K562 (cell line): ENCODE data around the gene NDUFS3. TPM values are rescaled to one million over a fixed set of nuclear protein-coding genes. Genes with fewer than 3 reads are reported as not detected.

Experiments used
- FUS ChIP-seq: fragments of 200-400 bp; formaldehyde crosslinking; optimal IDR thresholded peaks from 2 replicates; pipeline ENCODE3; 2017; ENCODE audit warnings: low read depth, low read length
- HIVEP1 ChIP-seq: fragments of 250-450 bp; sonication (Bioruptor Pico); IDR thresholded peaks from 2 replicates; pipeline ENCODE4 v1.4.0; 2020; ENCODE audit warnings: mild to moderate bottlenecking
- HLTF ChIP-seq: fragments of 450-650 bp; IDR thresholded peaks from 2 replicates; pipeline ENCODE4 v1.6.1; 2016
- KLF6 ChIP-seq: fragments of 250-450 bp; sonication (Bioruptor Pico); IDR thresholded peaks from 2 replicates; pipeline ENCODE4 v1.4.0; 2020; ENCODE audit warnings: mild to moderate bottlenecking, moderate library complexity, borderline replicate concordance
- LCOR ChIP-seq: sonication (generic); formaldehyde crosslinking; IDR thresholded peaks from 2 replicates; pipeline ENCODE4 v1.8.0; 2022; ENCODE audit warnings: mild to moderate bottlenecking, missing genetic modification reagents
- MCM5 ChIP-seq: fragments of 450-650 bp; IDR thresholded peaks from 2 replicates; pipeline ENCODE4 v1.6.1; 2016; ENCODE audit warnings: low read depth
- NCOA1 ChIP-seq: fragments of 450-650 bp; IDR thresholded peaks from 2 replicates; pipeline ENCODE4 v1.6.1; 2016; ENCODE audit warnings: low read depth
- POLR2AphosphoS2 ChIP-seq: IDR thresholded peaks from 2 replicates; pipeline ENCODE4 v1.6.1; 2012; ENCODE audit warnings: low read length, improper control_type of control experiment
- SETDB1 ChIP-seq: IDR thresholded peaks from one replicate; pipeline ENCODE4 v1.6.1; 2012; ENCODE audit warnings: low read length, control low read depth, inconsistent platforms
- SMARCC2 ChIP-seq: fragments of 450-650 bp; IDR thresholded peaks from 2 replicates; pipeline ENCODE4 v1.6.1; 2017; ENCODE audit warnings: antibody characterized with exemption, moderate library complexity, mild to moderate bottlenecking, low read depth
- TAF9B ChIP-seq: fragments of 450-650 bp; IDR thresholded peaks from 2 replicates; pipeline ENCODE4 v1.6.1; 2018; ENCODE audit warnings: mild to moderate bottlenecking; ENCODE audit not compliant: partially characterized antibody
- TRIM25 ChIP-seq: fragments of 450-650 bp; IDR thresholded peaks from 2 replicates; pipeline ENCODE4 v1.7.0; 2016; ENCODE audit warnings: borderline replicate concordance
- U2AF2 ChIP-seq: fragments of 200-400 bp; formaldehyde crosslinking; optimal IDR thresholded peaks from 2 replicates; pipeline ENCODE3; 2017; ENCODE audit warnings: low read depth, mild to moderate bottlenecking, low read length
- ZBTB8A ChIP-seq: fragments of 450-650 bp; IDR thresholded peaks from 2 replicates; pipeline ENCODE4 v1.6.1; 2018; ENCODE audit warnings: mild to moderate bottlenecking, moderate library complexity; ENCODE audit not compliant: partially characterized antibody
- ZC3H8 ChIP-seq: fragments of 450-650 bp; IDR thresholded peaks from 2 replicates; pipeline ENCODE4 v1.6.1; 2017
- ZNF197 ChIP-seq: fragments of 200-800 bp; sonication (Bioruptor generic); IDR thresholded peaks from 2 replicates; pipeline ENCODE4 v1.6.1; 2016; ENCODE audit warnings: low read depth, missing genetic modification characterization, missing compliant biosample characterization
- ZNF282 ChIP-seq: sonication (generic); formaldehyde crosslinking; IDR thresholded peaks from 2 replicates; pipeline ENCODE4 v1.8.1; 2023; ENCODE audit warnings: missing genetic modification reagents
- ZNF655 ChIP-seq: fragments of 250-450 bp; sonication (Bioruptor Pico); IDR thresholded peaks from 2 replicates; pipeline ENCODE4 v1.5.0; 2021
- ZNF77 ChIP-seq: fragments of 250-450 bp; sonication (Bioruptor Pico); IDR thresholded peaks from 2 replicates; pipeline ENCODE4 v1.5.0; 2020
- polyA plus RNA-seq, 8 experiments: library from polyadenylated mRNA; depleted of rRNA in 4 of 8; stranded (reverse) in 5 of 8; unstranded in 3 of 8; fragments of >200 nt; fragmentation: Nextera tagmentation in 2 of 8; fragmentation: Illumina TruSeq in 1 of 8; extraction: Ambion mirVana in 2 of 8; extraction: Trizol in 1 of 8; gene quantifications; 2 replicates each; pipeline versions ENCODE4 v1.2.1 to v1.2.3, GENCODE V29; 2011 to 2014; ENCODE audit warnings: inconsistent platforms in 1 of 8, missing spikeins in 1 of 8
- total RNA-seq, 7 experiments: library from RNA; depleted of rRNA in 6 of 7; stranded (reverse); fragments of >200 nt in 6 of 7; fragmentation: Illumina TruSeq in 2 of 7; extraction: Trizol in 2 of 7; gene quantifications; 2 replicates each; pipeline versions ENCODE4 v1.2.1 to v1.2.3, GENCODE V29; 2011 to 2021; ENCODE audit warnings: low replicate concordance in 1 of 7
- TF ChIP-seq, protein P1 (sequence below), 2 experiments: IDR thresholded peaks in 1 of 2; conservative IDR thresholded peaks in 1 of 2; 2 replicates each; pipeline ENCODE4 v1.6.1; 2016; ENCODE audit warnings: low read depth in 2 of 2, mild to moderate bottlenecking in 1 of 2, missing compliant biosample characterization in 1 of 2, missing genetic modification characterization in 1 of 2, moderate library complexity in 1 of 2
- TF ChIP-seq, protein P2 (sequence below): fragments of 450-650 bp; IDR thresholded peaks from 2 replicates; pipeline ENCODE4 v1.6.1; 2017; ENCODE audit warnings: antibody characterized with exemption

The NDUFS3 gene
- total and polyA plus RNA-seq, 9 of the 15 experiments (the other 6 are each of a cell fraction or from before 2014, with no cell fraction given): 38.7 to 341 (median 194) TPM

GRCh38 chr11:47578524-47579494 lies at the start of gene NDUFS3, which contains the start of gene KBTBD4 (continued):
- no peak for TF ChIP-seq U2AF2
- TF ChIP-seq ZC3H8: peak; percentile 90; the same call in 1 of the 2 replicates
- peak; percentile 100 for TF ChIP-seq NCOA1
- TF ChIP-seq FUS: no peak
- TF ChIP-seq ZNF77 (CRISPR knock-in tag): no peak
- TF ChIP-seq ZNF655 (CRISPR knock-in tag): no peak
- TF ChIP-seq, protein P1, sequence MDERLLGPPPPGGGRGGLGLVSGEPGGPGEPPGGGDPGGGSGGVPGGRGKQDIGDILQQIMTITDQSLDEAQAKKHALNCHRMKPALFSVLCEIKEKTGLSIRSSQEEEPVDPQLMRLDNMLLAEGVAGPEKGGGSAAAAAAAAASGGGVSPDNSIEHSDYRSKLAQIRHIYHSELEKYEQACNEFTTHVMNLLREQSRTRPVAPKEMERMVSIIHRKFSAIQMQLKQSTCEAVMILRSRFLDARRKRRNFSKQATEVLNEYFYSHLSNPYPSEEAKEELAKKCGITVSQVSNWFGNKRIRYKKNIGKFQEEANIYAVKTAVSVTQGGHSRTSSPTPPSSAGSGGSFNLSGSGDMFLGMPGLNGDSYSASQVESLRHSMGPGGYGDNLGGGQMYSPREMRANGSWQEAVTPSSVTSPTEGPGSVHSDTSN (CRISPR knock-in tag; IDR thresholded peaks at IDR 0.05; ENCODE audit: low read depth): no peak
- TF ChIP-seq, protein P1 (tag; conservative IDR thresholded peaks at IDR 0.05; ENCODE audit: low read depth): 0 out of 2 replicates have a peak, but pooled peaks have one; percentile 11
- TF ChIP-seq ZBTB8A: no peak
- peak; percentile 80 for TF ChIP-seq ZNF197
- peak; percentile 96 for TF ChIP-seq LCOR (CRISPR knock-in tag)
- peak; percentile 97 for TF ChIP-seq TAF9B
- TF ChIP-seq MCM5: no peak
- TF ChIP-seq HLTF: peak; percentile 98
- TF ChIP-seq SETDB1: no peak
- no peak for TF ChIP-seq ZNF282 (CRISPR knock-in tag)
- TF ChIP-seq KLF6 (CRISPR knock-in tag): no peak
- no peak for TF ChIP-seq SMARCC2
- peak; percentile 97; the same call in 1 of the 2 replicates for TF ChIP-seq TRIM25
- TF ChIP-seq POLR2AphosphoS2: no peak
- no peak for TF ChIP-seq HIVEP1 (CRISPR knock-in tag)
- TF ChIP-seq, protein P2, sequence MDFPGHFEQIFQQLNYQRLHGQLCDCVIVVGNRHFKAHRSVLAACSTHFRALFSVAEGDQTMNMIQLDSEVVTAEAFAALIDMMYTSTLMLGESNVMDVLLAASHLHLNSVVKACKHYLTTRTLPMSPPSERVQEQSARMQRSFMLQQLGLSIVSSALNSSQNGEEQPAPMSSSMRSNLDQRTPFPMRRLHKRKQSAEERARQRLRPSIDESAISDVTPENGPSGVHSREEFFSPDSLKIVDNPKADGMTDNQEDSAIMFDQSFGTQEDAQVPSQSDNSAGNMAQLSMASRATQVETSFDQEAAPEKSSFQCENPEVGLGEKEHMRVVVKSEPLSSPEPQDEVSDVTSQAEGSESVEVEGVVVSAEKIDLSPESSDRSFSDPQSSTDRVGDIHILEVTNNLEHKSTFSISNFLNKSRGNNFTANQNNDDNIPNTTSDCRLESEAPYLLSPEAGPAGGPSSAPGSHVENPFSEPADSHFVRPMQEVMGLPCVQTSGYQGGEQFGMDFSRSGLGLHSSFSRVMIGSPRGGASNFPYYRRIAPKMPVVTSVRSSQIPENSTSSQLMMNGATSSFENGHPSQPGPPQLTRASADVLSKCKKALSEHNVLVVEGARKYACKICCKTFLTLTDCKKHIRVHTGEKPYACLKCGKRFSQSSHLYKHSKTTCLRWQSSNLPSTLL: peak; percentile 68
